Measurements from ENCODE around the gene MITF. TPM values are rescaled to one million over a fixed set of nuclear protein-coding genes. Genes with fewer than 3 reads are reported as not detected.

The MITF gene
- total RNA-seq, 2 experiments from 2014 or later, result not detected

DNA sequence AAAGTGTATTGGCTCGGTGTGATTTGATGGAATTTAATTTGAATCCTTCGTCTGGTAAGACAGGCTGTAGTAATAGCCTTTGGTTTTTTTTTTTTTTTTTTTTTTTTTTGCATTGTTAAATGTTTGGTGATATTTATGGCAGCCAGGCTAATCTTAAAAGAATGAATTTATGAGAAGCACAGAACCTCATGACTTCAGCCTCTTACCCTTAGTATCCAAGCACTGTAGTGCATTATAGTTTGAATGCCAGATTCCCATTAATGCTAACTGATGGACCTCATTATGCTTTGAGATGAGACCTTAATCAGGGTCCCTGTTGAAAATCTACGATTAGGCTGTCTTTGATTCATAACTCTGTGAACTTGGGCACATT is 149.7 kb downstream of the MITF start:
- BruUV-seq (replicated peaks), result no TSS peak
- ChIA-PET CTCF (ENCODE audit: unreplicated experiment) (no interaction called here), POLR2A (no interaction called here)
- intact Hi-C loops (cut with micrococcal nuclease; ENCODE audit: unreplicated experiment), result no loop called here
- Histone ChIP-seq H4K20me1 (ENCODE audit: insufficient read depth, low read length) (no peaks in the 10 kb centered on the region), H3K4me3 (ENCODE audit: low read depth, low read length, poor library complexity, severe bottlenecking) (no peak overlapping the region), H3K9me2 (ENCODE audit: insufficient read depth, low read length) (no peaks in the 10 kb centered on the region), H3K9me3 (ENCODE audit: low read length) (no peaks in the 10 kb centered on the region), H3K27ac (ENCODE audit: low read depth, low read length, poor library complexity, severe bottlenecking) (no peak overlapping the region), H3K36me3 (ENCODE audit: insufficient read depth, low read length) (no peaks in the 10 kb centered on the region), H3K4me2 (ENCODE audit: low read length) (no peak overlapping the region), H3K4me1 (ENCODE audit: insufficient read depth, low read length, poor library complexity, severe bottlenecking) (no peaks in the 10 kb centered on the region), H3K79me2 (ENCODE audit: insufficient read depth, low read depth, low read length) (no peaks in the 10 kb centered on the region), H2AFZ (ENCODE audit: low read length) (no peak overlapping the region)
- no peak for DNase-seq (ENCODE audit: low spot score)
- TF ChIP-seq EZH2phosphoT487 (IDR thresholded peaks at IDR 0.05; ENCODE audit: borderline replicate concordance, low read depth, low read length), result no peak
- TF ChIP-seq, protein P1, sequence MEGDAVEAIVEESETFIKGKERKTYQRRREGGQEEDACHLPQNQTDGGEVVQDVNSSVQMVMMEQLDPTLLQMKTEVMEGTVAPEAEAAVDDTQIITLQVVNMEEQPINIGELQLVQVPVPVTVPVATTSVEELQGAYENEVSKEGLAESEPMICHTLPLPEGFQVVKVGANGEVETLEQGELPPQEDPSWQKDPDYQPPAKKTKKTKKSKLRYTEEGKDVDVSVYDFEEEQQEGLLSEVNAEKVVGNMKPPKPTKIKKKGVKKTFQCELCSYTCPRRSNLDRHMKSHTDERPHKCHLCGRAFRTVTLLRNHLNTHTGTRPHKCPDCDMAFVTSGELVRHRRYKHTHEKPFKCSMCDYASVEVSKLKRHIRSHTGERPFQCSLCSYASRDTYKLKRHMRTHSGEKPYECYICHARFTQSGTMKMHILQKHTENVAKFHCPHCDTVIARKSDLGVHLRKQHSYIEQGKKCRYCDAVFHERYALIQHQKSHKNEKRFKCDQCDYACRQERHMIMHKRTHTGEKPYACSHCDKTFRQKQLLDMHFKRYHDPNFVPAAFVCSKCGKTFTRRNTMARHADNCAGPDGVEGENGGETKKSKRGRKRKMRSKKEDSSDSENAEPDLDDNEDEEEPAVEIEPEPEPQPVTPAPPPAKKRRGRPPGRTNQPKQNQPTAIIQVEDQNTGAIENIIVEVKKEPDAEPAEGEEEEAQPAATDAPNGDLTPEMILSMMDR (conservative IDR thresholded peaks at IDR 0.05; ENCODE audit: low read length), result no peak

DNA sequence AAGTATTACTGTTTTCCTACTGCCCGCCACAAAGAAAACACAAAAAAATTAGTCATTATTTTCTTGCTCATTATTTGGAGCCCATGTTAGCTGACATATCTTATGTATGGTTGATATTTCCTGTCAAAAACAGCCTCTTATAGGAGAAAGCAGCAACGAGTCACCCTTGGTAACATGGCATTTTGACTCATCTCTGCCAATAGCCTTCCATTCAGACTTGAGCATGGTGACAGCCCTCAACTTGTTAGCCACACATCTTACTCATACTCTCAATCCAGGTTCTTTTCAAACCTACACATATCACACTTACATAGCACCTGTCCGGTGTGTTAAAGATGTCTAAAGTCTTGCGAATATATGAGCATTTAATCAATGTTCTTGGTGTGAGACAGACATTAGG is 150.8 kb downstream of the MITF start:
- TF ChIP-seq, protein P1 (conservative IDR thresholded peaks at IDR 0.05; ENCODE audit: low read length), result no peak
- TF ChIP-seq EZH2phosphoT487 (IDR thresholded peaks at IDR 0.05; ENCODE audit: borderline replicate concordance, low read depth, low read length), result no peak
- Histone ChIP-seq H3K4me3 (ENCODE audit: low read depth, low read length, poor library complexity, severe bottlenecking) (no peak overlapping the region), H3K27ac (ENCODE audit: low read depth, low read length, poor library complexity, severe bottlenecking) (no peak overlapping the region), H3K36me3 (ENCODE audit: insufficient read depth, low read length) (no peaks in the 10 kb centered on the region), H3K79me2 (ENCODE audit: insufficient read depth, low read depth, low read length) (no peaks in the 10 kb centered on the region), H4K20me1 (ENCODE audit: insufficient read depth, low read length) (no peaks in the 10 kb centered on the region), H3K9me2 (ENCODE audit: insufficient read depth, low read length) (no peaks in the 10 kb centered on the region), H3K4me2 (ENCODE audit: low read length) (no peak overlapping the region), H3K4me1 (ENCODE audit: insufficient read depth, low read length, poor library complexity, severe bottlenecking) (no peaks in the 10 kb centered on the region), H2AFZ (ENCODE audit: low read length) (no peak overlapping the region), H3K9me3 (ENCODE audit: low read length) (no peaks in the 10 kb centered on the region)
- ChIA-PET CTCF (ENCODE audit: unreplicated experiment) (no interaction called here), POLR2A (no interaction called here)
- intact Hi-C loops (cut with micrococcal nuclease; ENCODE audit: unreplicated experiment), result no loop called here
- no TSS peak for BruUV-seq (replicated peaks)
- DNase-seq (ENCODE audit: low spot score), result no peak

DNA sequence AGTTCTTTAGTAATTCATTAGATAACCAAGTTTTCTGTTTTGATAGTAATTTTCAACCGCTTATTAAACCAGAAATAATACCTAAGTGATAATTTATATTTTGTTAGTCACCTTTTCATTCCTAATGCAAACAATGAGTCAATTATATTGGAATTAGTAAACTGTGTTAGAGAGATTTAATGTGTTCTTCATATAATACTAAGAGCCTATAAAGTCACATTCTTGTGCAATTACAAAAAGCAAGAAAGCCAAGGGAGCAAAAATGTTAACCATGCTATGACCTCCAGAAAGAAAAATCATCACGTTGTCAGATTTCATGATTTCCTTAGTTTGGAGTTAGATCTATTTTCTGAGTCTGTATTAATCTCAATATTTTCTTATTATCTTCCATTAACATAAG is 151.4 kb downstream of the MITF start:
- TF ChIP-seq, protein P1 (conservative IDR thresholded peaks at IDR 0.05; ENCODE audit: low read length), result no peak
- no peak for TF ChIP-seq EZH2phosphoT487 (IDR thresholded peaks at IDR 0.05; ENCODE audit: borderline replicate concordance, low read depth, low read length)
- ChIA-PET CTCF (ENCODE audit: unreplicated experiment) (no interaction called here), POLR2A (interaction anchor here (0.7 kb wide), 1 partner anchor 86 kb away, joined by 3 read pairs; no protein-coding TSS in a partner anchor)
- Histone ChIP-seq H3K4me3 (ENCODE audit: low read depth, low read length, poor library complexity, severe bottlenecking) (no peak overlapping the region), H3K36me3 (ENCODE audit: insufficient read depth, low read length) (no peaks in the 10 kb centered on the region), H3K9me3 (ENCODE audit: low read length) (no peaks in the 10 kb centered on the region), H3K4me1 (ENCODE audit: insufficient read depth, low read length, poor library complexity, severe bottlenecking) (no peaks in the 10 kb centered on the region), H3K4me2 (ENCODE audit: low read length) (no peak overlapping the region), H3K9me2 (ENCODE audit: insufficient read depth, low read length) (no peaks in the 10 kb centered on the region), H2AFZ (ENCODE audit: low read length) (no peak overlapping the region), H3K27ac (ENCODE audit: low read depth, low read length, poor library complexity, severe bottlenecking) (no peak overlapping the region), H3K79me2 (ENCODE audit: insufficient read depth, low read depth, low read length) (no peaks in the 10 kb centered on the region), H4K20me1 (ENCODE audit: insufficient read depth, low read length) (no peaks in the 10 kb centered on the region)
- no peak for DNase-seq (ENCODE audit: low spot score)
- intact Hi-C loops (cut with micrococcal nuclease; ENCODE audit: unreplicated experiment), result no loop called here
- no TSS peak for BruUV-seq (replicated peaks)
